HCT116 (cell line): ENCODE data around the gene RAPGEF2. TPM values are rescaled to one million over a fixed set of nuclear protein-coding genes. Genes with fewer than 3 reads are reported as not detected.
"Not testable (repeated sequence)": the region's sequence is repeated elsewhere in the genome, so short reads cannot be mapped to it uniquely, and the experiment has no call there.

Experiments
- ATAC-seq: fragments of 200-7000 bp; cut with Tn5 transposase; 2 replicates; pipeline ENCODE4 v1.9.1; 2020; ENCODE audit warnings: mild to moderate bottlenecking, moderate library complexity
- BruUV-seq: library from RNA; stranded (reverse); fragments of 400-500 nt; replicated peaks from 2 replicates; lab custom pipeline; 2021; lab: Mats Ljungman, UMichigan
- CTCF ChIA-PET: fragments of 300-600 bp; sonication (Branson Sonifier 250); formaldehyde crosslinking; loops from one replicate; lab custom pipeline; 2021; ENCODE audit warnings: antibody characterized with exemption; lab: Charles Lee
- POLR2A ChIA-PET: fragments of 300-600, 350-600 bp; sonication (Branson Sonifier 250); formaldehyde crosslinking; loops from one replicate; lab custom pipeline; 2021; ENCODE audit warnings: antibody characterized with exemption; lab: Charles Lee
- RAD21 ChIA-PET, 2 experiments: fragments of 300-600 bp; sonication (Branson Sonifier 250); formaldehyde crosslinking; loops; one replicate each; lab custom pipeline; 2023; ENCODE audit warnings: low total read pairs in 2 of 2; ENCODE audit not compliant: uncharacterized antibody in 2 of 2, unreplicated experiment in 2 of 2, low non-redundant PET in 1 of 2; lab: Charles Lee
- DNase-seq: peaks from one replicate; pipeline ENCODE4 v3.0.0-alpha.2; 2010; ENCODE audit warnings: low read depth, low spot score
- H2AFZ ChIP-seq: fragments of 200-600 bp; shearing (Covaris generic), sonication (generic); 2 replicates; pipeline ENCODE4 v1.6.1; 2017; ENCODE audit warnings: low read depth, mixed run types, mixed read lengths, antibody characterized with exemption, low read length; ENCODE audit not compliant: poor library complexity, severe bottlenecking
- H3K27ac ChIP-seq: 2 replicates; pipeline ENCODE4 v1.5.1; 2012; ENCODE audit warnings: low read depth, low read length
- H3K27me3 ChIP-seq: fragments of 200-600 bp; sonication (generic); 2 replicates; pipeline ENCODE4 v1.6.1; 2016; ENCODE audit warnings: mixed run types, low read length, mixed read lengths; ENCODE audit not compliant: insufficient read depth
- H3K36me3 ChIP-seq, 2 experiments: fragments of 200-500 bp in 1 of 2; fragments of 200-600 bp in 1 of 2; sonication (Bioruptor generic) in 1 of 2; sonication (generic) in 1 of 2; 2 replicates each; pipeline versions ENCODE4 v1.5.1 to v1.6.1; 2014 to 2016; ENCODE audit warnings: low read length in 2 of 2, inconsistent platforms in 1 of 2, mixed read lengths in 1 of 2, mixed run types in 1 of 2; ENCODE audit not compliant: insufficient read depth in 2 of 2, control insufficient read depth in 1 of 2
- H3K4me1 ChIP-seq, 2 experiments: fragments of 200-600 bp in 1 of 2; sonication (generic) in 1 of 2; 2 replicates each; pipeline versions ENCODE4 v1.5.1 to v1.6.1; 2012 to 2017; ENCODE audit warnings: low read length in 2 of 2, inconsistent platforms in 1 of 2, mild to moderate bottlenecking in 1 of 2, mixed read lengths in 1 of 2, mixed run types in 1 of 2, moderate library complexity in 1 of 2; ENCODE audit not compliant: insufficient read depth in 2 of 2, control insufficient read depth in 1 of 2
- H3K4me2 ChIP-seq: fragments of 200-600 bp; sonication (generic); 2 replicates; pipeline ENCODE4 v1.6.1; 2017; ENCODE audit warnings: mixed run types, low read length, mixed read lengths
- H3K4me3 ChIP-seq, 2 experiments: fragments of 200-600 bp in 1 of 2; sonication (generic) in 1 of 2; replicated peaks in 1 of 2; 2 replicates each; pipeline ENCODE4 v1.5.1; 2011 to 2016; ENCODE audit warnings: low read length in 2 of 2, control low read depth in 1 of 2, low read depth in 1 of 2, mild to moderate bottlenecking in 1 of 2, mixed read lengths in 1 of 2, mixed run types in 1 of 2
- H3K79me2 ChIP-seq: fragments of 200-600 bp; sonication (generic); 2 replicates; pipeline ENCODE4 v1.6.1; 2017; ENCODE audit warnings: mild to moderate bottlenecking, mixed run types, low read length, moderate library complexity, mixed read lengths; ENCODE audit not compliant: insufficient read depth
- H3K9ac ChIP-seq: fragments of 200-600 bp; sonication (generic); 2 replicates; pipeline ENCODE4 v1.6.1; 2016; ENCODE audit warnings: low read length, mixed read lengths
- H3K9me2 ChIP-seq: fragments of 200-600 bp; sonication (generic), shearing (Covaris generic); 2 replicates; pipeline ENCODE4 v1.6.1; 2017; ENCODE audit warnings: mixed run types, mild to moderate bottlenecking, moderate library complexity; ENCODE audit not compliant: insufficient read depth
- H3K9me3 ChIP-seq, 2 experiments: fragments of 200-500 bp in 1 of 2; fragments of 200-600 bp in 1 of 2; sonication (Bioruptor generic) in 1 of 2; sonication (generic) in 1 of 2; 2 replicates each; pipeline ENCODE4 v1.6.1; 2014 to 2017; ENCODE audit warnings: low read length in 2 of 2, mixed read lengths in 2 of 2, inconsistent platforms in 1 of 2, low read depth in 1 of 2, mild to moderate bottlenecking in 1 of 2, mixed run types in 1 of 2, moderate library complexity in 1 of 2; ENCODE audit not compliant: control insufficient read depth in 1 of 2, insufficient read depth in 1 of 2
- H4K20me1 ChIP-seq: fragments of 200-600 bp; sonication (generic), shearing (Covaris generic); 2 replicates; pipeline ENCODE4 v1.6.1; 2017; ENCODE audit warnings: mixed run types, mild to moderate bottlenecking, moderate library complexity; ENCODE audit not compliant: insufficient read depth
- CEBPB ChIP-seq: IDR thresholded peaks from 2 replicates; pipeline ENCODE4 v1.6.1; 2012; ENCODE audit warnings: low read depth
- EZH2phosphoT487 ChIP-seq: fragments of 200-600 bp; IDR thresholded peaks from 2 replicates; pipeline ENCODE4 v1.6.1; 2018; ENCODE audit warnings: antibody characterized with exemption, borderline replicate concordance
- JUND ChIP-seq: IDR thresholded peaks from 2 replicates; pipeline ENCODE4 v1.6.1; 2012
- MAX ChIP-seq: IDR thresholded peaks from 2 replicates; pipeline ENCODE4 v1.6.1; 2012
- SIN3A ChIP-seq: IDR thresholded peaks from 2 replicates; pipeline ENCODE4 v1.6.1; 2012; ENCODE audit warnings: low read depth
- SRF ChIP-seq: IDR thresholded peaks from 2 replicates; pipeline ENCODE4 v1.6.1; 2012; ENCODE audit warnings: low read depth
- YY1 ChIP-seq: IDR thresholded peaks from 2 replicates; pipeline ENCODE4 v1.6.1; 2011; ENCODE audit warnings: low read length, low read depth, moderate library complexity, mild to moderate bottlenecking; ENCODE audit not compliant: insufficient replicate concordance; ENCODE audit errors: extremely low read depth
- ZBTB33 ChIP-seq: IDR thresholded peaks from 2 replicates; pipeline ENCODE4 v1.6.1; 2011; ENCODE audit warnings: mild to moderate bottlenecking, low read length, moderate library complexity; ENCODE audit not compliant: insufficient replicate concordance; ENCODE audit errors: extremely low read depth
- ZFX ChIP-seq: fragments of 450-650 bp; IDR thresholded peaks from 2 replicates; pipeline ENCODE4 v1.6.1; 2017
- ZNF274 ChIP-seq: fragments of 200-500 bp; sonication (Bioruptor generic); IDR thresholded peaks from 2 replicates; pipeline ENCODE4 v1.6.1; 2014; ENCODE audit warnings: mild to moderate bottlenecking, low read depth, low read length, inconsistent platforms
- intact Hi-C: fragments of 100-400 bp; cut with micrococcal nuclease; formaldehyde crosslinking; loops from 2 replicates; pipeline ENCODE4 v1.10.0; 2022
- total RNA-seq: library from RNA; stranded (reverse); gene quantifications from one replicate; pipeline ENCODE4 v1.2.1, GENCODE V29; 2021; ENCODE audit not compliant: unreplicated experiment
- TF ChIP-seq, protein P1 (sequence below): IDR thresholded peaks from 2 replicates; pipeline ENCODE4 v1.6.1; 2012

Gene RAPGEF2
- total RNA-seq, 1 experiment from 2014 or later: 21.2 TPM

GRCh38 chr4:159378056-159378616 lies 275.3 kb downstream of the RAPGEF2 start:
- CTCF ChIA-PET: no interaction called here
- intact Hi-C loops: no loop called here
- Histone ChIP-seq H3K79me2 (no peaks in the 10 kb centered on the region), H2AFZ (no peak overlapping the region), H3K27me3 (no peaks in the 10 kb centered on the region), H4K20me1 (no peaks in the 10 kb centered on the region), H3K9ac (no peak overlapping the region), H3K27ac (no peak overlapping the region), H3K36me3 (no peaks in the 10 kb centered on the region), H3K9me3 (no peaks in the 10 kb centered on the region), H3K4me3 (no peak overlapping the region), H3K4me1 (no peaks in the 10 kb centered on the region), H3K9me2 (no peaks in the 10 kb centered on the region), H3K4me2 (no peak overlapping the region)
- DNase-seq (no peak), ATAC-seq (no peak)
- BruUV-seq: no TSS peak
- POLR2A ChIA-PET: no interaction called here
- TF ChIP-seq CEBPB (no peak), ZFX (no peak), EZH2phosphoT487 (no peak), ZBTB33 (no peak), SRF (no peak), SIN3A (no peak), JUND (no peak), ZNF274 (no peak), MAX (no peak), YY1 (no peak)
- TF ChIP-seq, protein P1, sequence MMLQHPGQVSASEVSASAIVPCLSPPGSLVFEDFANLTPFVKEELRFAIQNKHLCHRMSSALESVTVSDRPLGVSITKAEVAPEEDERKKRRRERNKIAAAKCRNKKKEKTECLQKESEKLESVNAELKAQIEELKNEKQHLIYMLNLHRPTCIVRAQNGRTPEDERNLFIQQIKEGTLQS: no peak
- RAD21 ChIA-PET: no interaction called here

GRCh38 chr4:159379064-159379463 lies 276.2 kb downstream of the RAPGEF2 start:
- CTCF ChIA-PET, H3K79me2 ChIP-seq, H3K27me3 ChIP-seq, H4K20me1 ChIP-seq, H3K4me1 ChIP-seq, BruUV-seq, H3K36me3 ChIP-seq, DNase-seq, H3K9me3 ChIP-seq, H3K9me2 ChIP-seq, H3K27ac ChIP-seq, H3K9ac ChIP-seq, RAD21 ChIA-PET, POLR2A ChIA-PET, H3K4me3 ChIP-seq, ATAC-seq, H3K4me2 ChIP-seq, H2AFZ ChIP-seq, intact Hi-C loops: not testable (repeated sequence)
